ENCODE data around the gene MFAP5.

Gene MFAP5

GRCh38 chr12:8696442-8697090 lies 33.9 kb upstream of the MFAP5 start:
- H3K4me1 ChIP-seq (ENCODE audit: insufficient read depth, low read length), result peaks cover 31% of the 10 kb centered on the region
- peak overlapping the region; percentile 63 to 90; a peak in 3 of 4 replicates for H3K4me3 ChIP-seq (ENCODE audit: low read depth in 1 of 2, low read length in 2 of 2)

GRCh38 chr12:8695116-8695515 lies 32.5 kb upstream of the MFAP5 start:
- no peak for TF ChIP-seq EZH2 (IDR thresholded peaks at IDR 0.05; ENCODE audit: borderline replicate concordance, low read depth, low read length, severe bottlenecking)
- TF ChIP-seq, protein P1, sequence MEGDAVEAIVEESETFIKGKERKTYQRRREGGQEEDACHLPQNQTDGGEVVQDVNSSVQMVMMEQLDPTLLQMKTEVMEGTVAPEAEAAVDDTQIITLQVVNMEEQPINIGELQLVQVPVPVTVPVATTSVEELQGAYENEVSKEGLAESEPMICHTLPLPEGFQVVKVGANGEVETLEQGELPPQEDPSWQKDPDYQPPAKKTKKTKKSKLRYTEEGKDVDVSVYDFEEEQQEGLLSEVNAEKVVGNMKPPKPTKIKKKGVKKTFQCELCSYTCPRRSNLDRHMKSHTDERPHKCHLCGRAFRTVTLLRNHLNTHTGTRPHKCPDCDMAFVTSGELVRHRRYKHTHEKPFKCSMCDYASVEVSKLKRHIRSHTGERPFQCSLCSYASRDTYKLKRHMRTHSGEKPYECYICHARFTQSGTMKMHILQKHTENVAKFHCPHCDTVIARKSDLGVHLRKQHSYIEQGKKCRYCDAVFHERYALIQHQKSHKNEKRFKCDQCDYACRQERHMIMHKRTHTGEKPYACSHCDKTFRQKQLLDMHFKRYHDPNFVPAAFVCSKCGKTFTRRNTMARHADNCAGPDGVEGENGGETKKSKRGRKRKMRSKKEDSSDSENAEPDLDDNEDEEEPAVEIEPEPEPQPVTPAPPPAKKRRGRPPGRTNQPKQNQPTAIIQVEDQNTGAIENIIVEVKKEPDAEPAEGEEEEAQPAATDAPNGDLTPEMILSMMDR (IDR thresholded peaks at IDR 0.05; ENCODE audit: borderline replicate concordance, extremely low read depth, low read length, poor library complexity, severe bottlenecking), result no peak
- Histone ChIP-seq H3K4me1 (ENCODE audit: insufficient read depth, low read length) (peaks cover 26% of the 10 kb centered on the region), H3K9me3 (ENCODE audit: insufficient read depth, low read length, severe bottlenecking) (no peaks in the 10 kb centered on the region), H2AFZ (ENCODE audit: low read depth, low read length) (no peak overlapping the region), H3K9ac (ENCODE audit: low read depth, low read length) (no peak overlapping the region), H3K4me3 (ENCODE audit: low read depth in 1 of 2, low read length in 2 of 2) (no peak overlapping the region), H3K36me3 (ENCODE audit: insufficient read depth, low read length) (peaks cover 5% of the 10 kb centered on the region), H3K27me3 (ENCODE audit: insufficient read depth, low read length, poor library complexity) (peaks cover 7% of the 10 kb centered on the region), H4K20me1 (ENCODE audit: insufficient read depth, low read length) (peaks cover 10% of the 10 kb centered on the region; the same call in 1 of the 2 replicates), H3K4me2 (ENCODE audit: insufficient read depth, low read length) (no peak overlapping the region), H3K27ac (ENCODE audit: low read length) (no peak overlapping the region), H3K79me2 (ENCODE audit: insufficient read depth, low read length) (peaks cover 23% of the 10 kb centered on the region)
- DNase-seq, result no peak
- no peak for ATAC-seq (ENCODE audit: insufficient read depth, low read depth)

More at GRCh38 chr12:8696442-8697090, 33.9 kb upstream of the MFAP5 start:
- TF ChIP-seq, protein P1 (IDR thresholded peaks at IDR 0.05; ENCODE audit: borderline replicate concordance, extremely low read depth, low read length, poor library complexity, severe bottlenecking), result no peak
- no peak for TF ChIP-seq EZH2 (IDR thresholded peaks at IDR 0.05; ENCODE audit: borderline replicate concordance, low read depth, low read length, severe bottlenecking)
- H3K9ac ChIP-seq (ENCODE audit: low read depth, low read length), result peak overlapping the region; percentile 97
- no peak for DNase-seq
- no peak overlapping the region for H3K27ac ChIP-seq (ENCODE audit: low read length)
- H3K27me3 ChIP-seq (ENCODE audit: insufficient read depth, low read length, poor library complexity), result peaks cover 7% of the 10 kb centered on the region
- no peaks in the 10 kb centered on the region for H3K9me3 ChIP-seq (ENCODE audit: insufficient read depth, low read length, severe bottlenecking)
- H3K79me2 ChIP-seq (ENCODE audit: insufficient read depth, low read length), result peaks cover 37% of the 10 kb centered on the region
- H4K20me1 ChIP-seq (ENCODE audit: insufficient read depth, low read length), result peaks cover 13% of the 10 kb centered on the region; the same call in 1 of the 2 replicates
- H2AFZ ChIP-seq (ENCODE audit: low read depth, low read length), result peak overlapping the region; percentile 95
- H3K36me3 ChIP-seq (ENCODE audit: insufficient read depth, low read length), result peaks cover 9% of the 10 kb centered on the region
- ATAC-seq (ENCODE audit: insufficient read depth, low read depth), result no peak
- H3K4me2 ChIP-seq (ENCODE audit: insufficient read depth, low read length), result peak overlapping the region; percentile 88

DNA sequence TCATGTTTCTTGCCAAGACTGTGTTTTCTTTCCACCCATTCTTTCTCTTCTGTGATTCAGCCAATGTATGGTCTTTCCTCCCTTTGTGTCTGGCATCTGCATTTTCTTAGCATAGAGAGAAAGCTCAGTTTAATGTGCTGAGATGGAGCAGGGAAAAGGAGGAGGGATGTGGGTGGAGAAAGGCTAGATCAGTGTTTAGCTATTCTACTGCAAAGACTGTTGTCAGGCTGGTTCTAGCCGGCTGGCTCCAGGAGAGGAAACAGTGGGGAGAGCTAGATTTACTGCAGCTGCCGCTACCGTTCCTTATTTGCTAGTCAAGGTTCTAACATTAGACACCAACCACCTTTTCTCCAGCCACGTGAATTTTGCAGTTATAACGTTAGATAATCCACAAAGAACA lies 29.9 kb upstream of the MFAP5 start:
- no peaks in the 10 kb centered on the region for H3K9me3 ChIP-seq (ENCODE audit: insufficient read depth, low read length, severe bottlenecking)
- H2AFZ ChIP-seq (ENCODE audit: low read depth, low read length), result no peak overlapping the region
- H3K4me3 ChIP-seq (ENCODE audit: low read depth in 1 of 2, low read length in 2 of 2), result no peak overlapping the region
- peak; percentile 20; the same call in 2 of the 3 replicates for ATAC-seq (ENCODE audit: insufficient read depth, low read depth)
- peaks cover 12% of the 10 kb centered on the region for H3K27me3 ChIP-seq (ENCODE audit: insufficient read depth, low read length, poor library complexity)
- DNase-seq, result peak; percentile 35
- H3K36me3 ChIP-seq (ENCODE audit: insufficient read depth, low read length), result no peaks in the 10 kb centered on the region
- H3K4me2 ChIP-seq (ENCODE audit: insufficient read depth, low read length), result no peak overlapping the region
- H3K9ac ChIP-seq (ENCODE audit: low read depth, low read length), result no peak overlapping the region
- H3K27ac ChIP-seq (ENCODE audit: low read length), result no peak overlapping the region
- no peaks in the 10 kb centered on the region for H3K79me2 ChIP-seq (ENCODE audit: insufficient read depth, low read length)
- no peak for TF ChIP-seq EZH2 (IDR thresholded peaks at IDR 0.05; ENCODE audit: borderline replicate concordance, low read depth, low read length, severe bottlenecking)
- H3K4me1 ChIP-seq (ENCODE audit: insufficient read depth, low read length), result peaks cover 22% of the 10 kb centered on the region
- no peaks in the 10 kb centered on the region for H4K20me1 ChIP-seq (ENCODE audit: insufficient read depth, low read length)

DNA sequence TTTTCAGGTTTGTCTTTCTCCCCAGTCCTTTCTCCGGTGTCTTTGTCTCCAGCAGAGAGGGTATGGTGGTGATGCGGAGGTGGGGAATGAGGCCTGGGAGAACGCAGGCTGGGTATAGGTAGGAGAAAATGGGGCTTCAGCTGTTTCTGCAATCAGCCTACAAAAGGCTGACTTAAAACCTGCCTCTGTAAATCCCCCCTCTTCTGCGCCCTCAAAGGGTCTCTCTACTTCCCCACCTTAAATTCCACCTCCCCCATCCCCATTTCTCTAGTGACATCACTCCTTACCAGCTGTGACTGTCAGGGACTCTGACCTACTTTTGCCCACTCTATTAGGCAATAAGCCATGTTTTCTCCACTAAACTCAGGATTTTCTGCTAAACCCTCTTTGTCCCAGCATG lies 27.1 kb upstream of the MFAP5 start:
- Histone ChIP-seq H3K9ac (ENCODE audit: low read depth, low read length) (no peak overlapping the region), H3K27me3 (ENCODE audit: insufficient read depth, low read length, poor library complexity) (peaks cover 13% of the 10 kb centered on the region), H3K4me1 (ENCODE audit: insufficient read depth, low read length) (peaks cover 14% of the 10 kb centered on the region), H3K4me2 (ENCODE audit: insufficient read depth, low read length) (no peak overlapping the region), H2AFZ (ENCODE audit: low read depth, low read length) (no peak overlapping the region; the same call in 1 of the 2 replicates), H3K36me3 (ENCODE audit: insufficient read depth, low read length) (no peaks in the 10 kb centered on the region), H3K9me3 (ENCODE audit: insufficient read depth, low read length, severe bottlenecking) (no peaks in the 10 kb centered on the region), H4K20me1 (ENCODE audit: insufficient read depth, low read length) (no peaks in the 10 kb centered on the region), H3K79me2 (ENCODE audit: insufficient read depth, low read length) (no peaks in the 10 kb centered on the region), H3K27ac (ENCODE audit: low read length) (no peak overlapping the region), H3K4me3 (ENCODE audit: low read depth in 1 of 2, low read length in 2 of 2) (no peak overlapping the region)
- no peak for ATAC-seq (ENCODE audit: insufficient read depth, low read depth)
- TF ChIP-seq, protein P1 (IDR thresholded peaks at IDR 0.05; ENCODE audit: borderline replicate concordance, extremely low read depth, low read length, poor library complexity, severe bottlenecking), result no peak
- no peak for TF ChIP-seq EZH2 (IDR thresholded peaks at IDR 0.05; ENCODE audit: borderline replicate concordance, low read depth, low read length, severe bottlenecking)
- DNase-seq, result no peak
